OCI-LY3 (cell line): ENCODE measurements around the gene RCAN2.

ENCODE experiments used
- EZH2phosphoT487 ChIP-seq: fragments of 200-600 bp; shearing (Covaris generic); IDR thresholded peaks from 2 replicates; pipeline ENCODE4 v1.6.1; 2018; ENCODE audit warnings: antibody characterized with exemption, mixed run types, low read depth
- TF ChIP-seq, protein P1 (sequence below): fragments of 200-600, 300-600 bp; sonication (generic); IDR thresholded peaks from 2 replicates; pipeline ENCODE4 v1.5.1; 2014; ENCODE audit warnings: antibody characterized with exemption, low read length, low read depth

DNA sequence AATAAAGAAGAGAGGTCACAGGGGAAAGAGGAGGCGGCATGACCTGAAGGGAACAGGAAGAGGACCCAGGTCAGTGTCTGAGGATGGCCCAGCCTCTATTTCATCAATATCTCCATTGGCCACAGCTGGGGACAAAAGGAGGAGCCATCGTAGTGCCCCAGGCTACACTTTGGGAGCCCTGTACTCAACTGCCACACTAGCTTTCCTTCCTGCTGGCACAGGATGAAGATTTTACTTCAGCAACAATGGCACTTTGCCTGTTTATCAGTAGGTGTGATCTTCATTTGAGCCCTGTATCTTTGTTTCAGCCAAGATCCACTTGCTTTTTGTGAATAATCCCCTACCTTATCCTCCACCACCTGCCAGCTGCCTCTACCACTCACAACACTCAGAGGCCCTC lies 35.4 kb upstream of the RCAN2 start:
- TF ChIP-seq EZH2phosphoT487, result no peak
- TF ChIP-seq, protein P1, sequence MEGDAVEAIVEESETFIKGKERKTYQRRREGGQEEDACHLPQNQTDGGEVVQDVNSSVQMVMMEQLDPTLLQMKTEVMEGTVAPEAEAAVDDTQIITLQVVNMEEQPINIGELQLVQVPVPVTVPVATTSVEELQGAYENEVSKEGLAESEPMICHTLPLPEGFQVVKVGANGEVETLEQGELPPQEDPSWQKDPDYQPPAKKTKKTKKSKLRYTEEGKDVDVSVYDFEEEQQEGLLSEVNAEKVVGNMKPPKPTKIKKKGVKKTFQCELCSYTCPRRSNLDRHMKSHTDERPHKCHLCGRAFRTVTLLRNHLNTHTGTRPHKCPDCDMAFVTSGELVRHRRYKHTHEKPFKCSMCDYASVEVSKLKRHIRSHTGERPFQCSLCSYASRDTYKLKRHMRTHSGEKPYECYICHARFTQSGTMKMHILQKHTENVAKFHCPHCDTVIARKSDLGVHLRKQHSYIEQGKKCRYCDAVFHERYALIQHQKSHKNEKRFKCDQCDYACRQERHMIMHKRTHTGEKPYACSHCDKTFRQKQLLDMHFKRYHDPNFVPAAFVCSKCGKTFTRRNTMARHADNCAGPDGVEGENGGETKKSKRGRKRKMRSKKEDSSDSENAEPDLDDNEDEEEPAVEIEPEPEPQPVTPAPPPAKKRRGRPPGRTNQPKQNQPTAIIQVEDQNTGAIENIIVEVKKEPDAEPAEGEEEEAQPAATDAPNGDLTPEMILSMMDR, result no peak
